HEK293 (cell line): ENCODE results near the gene EGFLAM.

Source experiments
- CTCF ChIA-PET: fragments of 350-600 bp; formaldehyde crosslinking; extraction: SDS; loops from one replicate; lab custom pipeline; 2021; ENCODE audit warnings: antibody characterized with exemption; lab: Yijun Ruan, JAX
- POLR2A ChIA-PET: fragments of 300-600 bp; formaldehyde crosslinking; extraction: SDS; loops from one replicate; lab custom pipeline; 2020; ENCODE audit warnings: antibody characterized with exemption, inconsistent platforms; lab: Yijun Ruan, JAX
- H3K27ac ChIP-seq: fragments of 200-500 bp; sonication (Bioruptor generic); 2 replicates; pipeline ENCODE4 v1.5.1; 2014; ENCODE audit warnings: low read depth, low read length, control low read depth, inconsistent platforms; ENCODE audit errors: extremely low read depth
- H3K36me3 ChIP-seq, 2 experiments: fragments of 200-500 bp in 1 of 2; sonication (Bioruptor generic) in 1 of 2; 1 replicate in 1 of 2; 2 replicates in 1 of 2; pipeline ENCODE4 v1.5.1; 2014 to 2017; ENCODE audit warnings: inconsistent platforms in 2 of 2, low read length in 2 of 2; ENCODE audit not compliant: control insufficient read depth in 2 of 2, insufficient read depth in 1 of 2
- H3K4me1 ChIP-seq: fragments of 200-500 bp; sonication (Bioruptor generic); 2 replicates; pipeline ENCODE4 v1.5.1; 2014; ENCODE audit warnings: mild to moderate bottlenecking, low read length, inconsistent platforms; ENCODE audit not compliant: control insufficient read depth, insufficient read depth
- H3K4me3 ChIP-seq: 2 replicates; pipeline ENCODE4 v1.5.1; 2011; ENCODE audit warnings: low read depth, mild to moderate bottlenecking, control low read depth, low read length, moderate library complexity
- H3K9me3 ChIP-seq: fragments of 200-500 bp; sonication (Bioruptor generic); 2 replicates; pipeline ENCODE4 v1.5.1; 2014; ENCODE audit warnings: low read depth, low read length, inconsistent platforms; ENCODE audit not compliant: control insufficient read depth, insufficient read depth
- ZNF350 ChIP-seq: fragments of 450-650 bp; formaldehyde crosslinking; IDR thresholded peaks from 2 replicates; pipeline ENCODE4 v1.5.0; 2017; ENCODE audit warnings: missing biosample characterization, mild to moderate bottlenecking, missing genetic modification characterization
- ZNF621 ChIP-seq: fragments of 450-650 bp; formaldehyde crosslinking; IDR thresholded peaks from 2 replicates; pipeline ENCODE4 v1.5.1; 2017; ENCODE audit warnings: missing biosample characterization, missing genetic modification characterization
- ZSCAN30 ChIP-seq: fragments of 450-650 bp; IDR thresholded peaks from 2 replicates; pipeline ENCODE4 v1.5.1; 2018; ENCODE audit warnings: missing biosample characterization, mild to moderate bottlenecking, missing genetic modification characterization, moderate library complexity
- TF ChIP-seq, protein P1 (sequence below): fragments of 450-650 bp; formaldehyde crosslinking; conservative IDR thresholded peaks from 2 replicates; pipeline ENCODE4 v1.5.1; 2016; ENCODE audit warnings: low read depth, missing biosample characterization, missing genetic modification characterization
- TF ChIP-seq, protein P2 (sequence below): fragments of 450-650 bp; formaldehyde crosslinking; IDR thresholded peaks from 2 replicates; pipeline ENCODE4 v1.5.1; 2016; ENCODE audit warnings: missing biosample characterization, missing genetic modification characterization, low read depth
- TF ChIP-seq, protein P3 (sequence below): fragments of 450-650 bp; formaldehyde crosslinking; IDR thresholded peaks from 2 replicates; pipeline ENCODE4 v1.5.1; 2016; ENCODE audit warnings: missing biosample characterization, missing genetic modification characterization

Gene EGFLAM

DNA sequence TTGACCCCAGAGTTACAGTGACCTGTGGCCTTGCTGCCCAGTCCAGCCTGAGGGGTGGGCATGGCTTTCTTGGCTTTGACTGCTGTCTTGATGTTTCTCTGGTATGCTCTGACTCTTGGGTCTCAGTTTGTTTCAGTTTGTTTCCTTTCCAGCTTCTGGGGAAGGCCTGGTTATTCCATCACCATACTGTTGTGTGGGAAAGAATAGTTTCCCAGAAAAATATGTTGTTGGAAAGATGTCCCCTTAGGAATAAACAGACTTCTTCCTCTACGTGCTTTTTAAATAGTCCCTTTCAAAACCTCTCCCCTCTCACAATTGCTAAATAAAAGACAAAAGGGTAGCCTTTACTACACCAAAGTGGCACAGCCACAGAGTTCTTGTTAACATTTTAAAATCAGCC is 49.5 kb downstream of the EGFLAM start (continued):
- TF ChIP-seq, protein P1, sequence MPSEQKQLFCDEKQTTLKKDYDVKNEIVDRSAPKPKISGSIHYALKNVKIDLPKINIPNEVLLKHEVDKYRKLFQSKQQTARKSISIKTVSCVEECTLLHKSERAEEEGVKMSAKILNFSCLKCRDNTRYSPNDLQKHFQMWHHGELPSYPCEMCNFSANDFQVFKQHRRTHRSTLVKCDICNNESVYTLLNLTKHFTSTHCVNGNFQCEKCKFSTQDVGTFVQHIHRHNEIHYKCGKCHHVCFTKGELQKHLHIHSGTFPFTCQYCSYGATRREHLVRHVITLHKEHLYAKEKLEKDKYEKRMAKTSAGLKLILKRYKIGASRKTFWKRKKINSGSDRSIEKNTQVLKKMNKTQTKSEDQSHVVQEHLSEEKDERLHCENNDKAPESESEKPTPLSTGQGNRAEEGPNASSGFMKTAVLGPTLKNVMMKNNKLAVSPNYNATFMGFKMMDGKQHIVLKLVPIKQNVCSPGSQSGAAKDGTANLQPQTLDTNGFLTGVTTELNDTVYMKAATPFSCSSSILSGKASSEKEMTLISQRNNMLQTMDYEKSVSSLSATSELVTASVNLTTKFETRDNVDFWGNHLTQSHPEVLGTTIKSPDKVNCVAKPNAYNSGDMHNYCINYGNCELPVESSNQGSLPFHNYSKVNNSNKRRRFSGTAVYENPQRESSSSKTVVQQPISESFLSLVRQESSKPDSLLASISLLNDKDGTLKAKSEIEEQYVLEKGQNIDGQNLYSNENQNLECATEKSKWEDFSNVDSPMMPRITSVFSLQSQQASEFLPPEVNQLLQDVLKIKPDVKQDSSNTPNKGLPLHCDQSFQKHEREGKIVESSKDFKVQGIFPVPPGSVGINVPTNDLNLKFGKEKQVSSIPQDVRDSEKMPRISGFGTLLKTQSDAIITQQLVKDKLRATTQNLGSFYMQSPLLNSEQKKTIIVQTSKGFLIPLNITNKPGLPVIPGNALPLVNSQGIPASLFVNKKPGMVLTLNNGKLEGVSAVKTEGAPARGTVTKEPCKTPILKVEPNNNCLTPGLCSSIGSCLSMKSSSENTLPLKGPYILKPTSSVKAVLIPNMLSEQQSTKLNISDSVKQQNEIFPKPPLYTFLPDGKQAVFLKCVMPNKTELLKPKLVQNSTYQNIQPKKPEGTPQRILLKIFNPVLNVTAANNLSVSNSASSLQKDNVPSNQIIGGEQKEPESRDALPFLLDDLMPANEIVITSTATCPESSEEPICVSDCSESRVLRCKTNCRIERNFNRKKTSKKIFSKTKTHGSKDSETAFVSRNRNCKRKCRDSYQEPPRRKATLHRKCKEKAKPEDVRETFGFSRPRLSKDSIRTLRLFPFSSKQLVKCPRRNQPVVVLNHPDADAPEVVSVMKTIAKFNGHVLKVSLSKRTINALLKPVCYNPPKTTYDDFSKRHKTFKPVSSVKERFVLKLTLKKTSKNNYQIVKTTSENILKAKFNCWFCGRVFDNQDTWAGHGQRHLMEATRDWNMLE = no peak

GRCh38 chr5:38316544-38317224 is 58.3 kb downstream of the EGFLAM start:
- no peaks in the 10 kb centered on the region; the same call in 1 of the 2 replicates for H3K4me1 ChIP-seq
- H3K27ac ChIP-seq = no peak overlapping the region
- no peak overlapping the region for H3K4me3 ChIP-seq
- ChIA-PET CTCF (interaction anchor here (1.2 kb wide), 1 partner anchor 9 kb away, joined by 5 read pairs; no protein-coding TSS in a partner anchor), POLR2A (no interaction called here)
- TF ChIP-seq, protein P2, sequence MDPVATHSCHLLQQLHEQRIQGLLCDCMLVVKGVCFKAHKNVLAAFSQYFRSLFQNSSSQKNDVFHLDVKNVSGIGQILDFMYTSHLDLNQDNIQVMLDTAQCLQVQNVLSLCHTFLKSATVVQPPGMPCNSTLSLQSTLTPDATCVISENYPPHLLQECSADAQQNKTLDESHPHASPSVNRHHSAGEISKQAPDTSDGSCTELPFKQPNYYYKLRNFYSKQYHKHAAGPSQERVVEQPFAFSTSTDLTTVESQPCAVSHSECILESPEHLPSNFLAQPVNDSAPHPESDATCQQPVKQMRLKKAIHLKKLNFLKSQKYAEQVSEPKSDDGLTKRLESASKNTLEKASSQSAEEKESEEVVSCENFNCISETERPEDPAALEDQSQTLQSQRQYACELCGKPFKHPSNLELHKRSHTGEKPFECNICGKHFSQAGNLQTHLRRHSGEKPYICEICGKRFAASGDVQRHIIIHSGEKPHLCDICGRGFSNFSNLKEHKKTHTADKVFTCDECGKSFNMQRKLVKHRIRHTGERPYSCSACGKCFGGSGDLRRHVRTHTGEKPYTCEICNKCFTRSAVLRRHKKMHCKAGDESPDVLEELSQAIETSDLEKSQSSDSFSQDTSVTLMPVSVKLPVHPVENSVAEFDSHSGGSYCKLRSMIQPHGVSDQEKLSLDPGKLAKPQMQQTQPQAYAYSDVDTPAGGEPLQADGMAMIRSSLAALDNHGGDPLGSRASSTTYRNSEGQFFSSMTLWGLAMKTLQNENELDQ (tag by site-specific recombination) = no peak
- TF ChIP-seq, protein P1 = 0 out of 2 replicates have a peak, but pooled peaks have one; percentile 40
- TF ChIP-seq ZSCAN30 (tag by site-specific recombination) = no peak
- no peak for TF ChIP-seq ZNF621 (tag by site-specific recombination)
- no peaks in the 10 kb centered on the region for H3K36me3 ChIP-seq
- H3K9me3 ChIP-seq = no peaks in the 10 kb centered on the region

DNA sequence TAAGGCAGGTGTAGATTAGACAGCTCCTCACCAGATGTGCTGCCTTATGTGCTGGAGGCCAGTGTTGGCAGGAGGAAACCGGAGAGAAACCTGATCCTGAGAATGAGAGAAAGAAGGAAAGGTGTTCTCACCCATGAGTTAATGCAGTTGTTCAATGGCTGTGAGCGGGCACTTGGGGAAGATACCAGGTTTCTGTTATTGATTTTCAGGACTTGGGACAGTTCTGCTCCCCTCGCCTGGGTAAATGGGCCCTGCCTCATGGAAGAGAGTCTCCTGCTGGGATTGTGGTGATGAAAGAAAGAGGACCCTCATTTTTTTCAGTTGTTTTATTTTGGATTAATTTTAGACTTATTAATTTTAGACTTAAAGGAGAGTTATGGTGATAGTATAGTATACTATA is 59.5 kb downstream of the EGFLAM start:
- Histone ChIP-seq H3K4me3 (no peak overlapping the region), H3K36me3 (no peaks in the 10 kb centered on the region), H3K4me1 (no peaks in the 10 kb centered on the region; the same call in 1 of the 2 replicates), H3K27ac (no peak overlapping the region), H3K9me3 (no peaks in the 10 kb centered on the region)
- ChIA-PET POLR2A (no interaction called here), CTCF (interaction anchor here (1.2 kb wide), 2 partner anchors 10 to 52 kb away, joined by 3 to 5 read pairs; no protein-coding TSS in a partner anchor)
- TF ChIP-seq, protein P3, sequence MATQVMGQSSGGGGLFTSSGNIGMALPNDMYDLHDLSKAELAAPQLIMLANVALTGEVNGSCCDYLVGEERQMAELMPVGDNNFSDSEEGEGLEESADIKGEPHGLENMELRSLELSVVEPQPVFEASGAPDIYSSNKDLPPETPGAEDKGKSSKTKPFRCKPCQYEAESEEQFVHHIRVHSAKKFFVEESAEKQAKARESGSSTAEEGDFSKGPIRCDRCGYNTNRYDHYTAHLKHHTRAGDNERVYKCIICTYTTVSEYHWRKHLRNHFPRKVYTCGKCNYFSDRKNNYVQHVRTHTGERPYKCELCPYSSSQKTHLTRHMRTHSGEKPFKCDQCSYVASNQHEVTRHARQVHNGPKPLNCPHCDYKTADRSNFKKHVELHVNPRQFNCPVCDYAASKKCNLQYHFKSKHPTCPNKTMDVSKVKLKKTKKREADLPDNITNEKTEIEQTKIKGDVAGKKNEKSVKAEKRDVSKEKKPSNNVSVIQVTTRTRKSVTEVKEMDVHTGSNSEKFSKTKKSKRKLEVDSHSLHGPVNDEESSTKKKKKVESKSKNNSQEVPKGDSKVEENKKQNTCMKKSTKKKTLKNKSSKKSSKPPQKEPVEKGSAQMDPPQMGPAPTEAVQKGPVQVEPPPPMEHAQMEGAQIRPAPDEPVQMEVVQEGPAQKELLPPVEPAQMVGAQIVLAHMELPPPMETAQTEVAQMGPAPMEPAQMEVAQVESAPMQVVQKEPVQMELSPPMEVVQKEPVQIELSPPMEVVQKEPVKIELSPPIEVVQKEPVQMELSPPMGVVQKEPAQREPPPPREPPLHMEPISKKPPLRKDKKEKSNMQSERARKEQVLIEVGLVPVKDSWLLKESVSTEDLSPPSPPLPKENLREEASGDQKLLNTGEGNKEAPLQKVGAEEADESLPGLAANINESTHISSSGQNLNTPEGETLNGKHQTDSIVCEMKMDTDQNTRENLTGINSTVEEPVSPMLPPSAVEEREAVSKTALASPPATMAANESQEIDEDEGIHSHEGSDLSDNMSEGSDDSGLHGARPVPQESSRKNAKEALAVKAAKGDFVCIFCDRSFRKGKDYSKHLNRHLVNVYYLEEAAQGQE (tag by site-specific recombination) = peak; percentile 89
- no peak for TF ChIP-seq ZNF350 (tag by site-specific recombination)
